Panc1 (cell line): Measurements from ENCODE around the gene CTDSP2. TPM values are rescaled to one million over a fixed set of nuclear protein-coding genes. Genes with fewer than 3 reads are reported as not detected.

Source experiments
- ATAC-seq: fragments of 200-7000 bp; cut with Tn5 transposase; 2 replicates; pipeline ENCODE4 v1.9.1; 2020; ENCODE audit warnings: mild to moderate bottlenecking, moderate library complexity
- BruUV-seq: library from RNA; stranded (reverse); fragments of 400-500 nt; replicated peaks from 2 replicates; lab custom pipeline; 2021; lab: Mats Ljungman, UMichigan
- CTCF ChIA-PET: fragments of 300-600 bp; sonication (Branson Sonifier 250); formaldehyde crosslinking; loops from one replicate; lab custom pipeline; 2022; ENCODE audit warnings: antibody characterized with exemption; lab: Charles Lee
- POLR2A ChIA-PET: fragments of 300-600 bp; sonication (Branson Sonifier 250); formaldehyde crosslinking; loops from one replicate; lab custom pipeline; 2022; ENCODE audit warnings: antibody characterized with exemption; lab: Charles Lee
- DNase-seq: peaks from one replicate; pipeline ENCODE4 v3.0.0-alpha.2; 2010; ENCODE audit warnings: low read depth, low spot score
- H3K27ac ChIP-seq: 2 replicates; pipeline ENCODE4 v1.5.1; 2011; ENCODE audit warnings: mild to moderate bottlenecking, low read length, inconsistent platforms
- H3K27me3 ChIP-seq: fragments of 200-500 bp; sonication (Bioruptor generic); 2 replicates; pipeline ENCODE4 v1.6.0; 2014; ENCODE audit warnings: low read length, inconsistent platforms; ENCODE audit not compliant: control insufficient read depth, insufficient read depth
- H3K36me3 ChIP-seq: fragments of 200-500 bp; sonication (Bioruptor generic); 2 replicates; pipeline ENCODE4 v1.5.1; 2014; ENCODE audit warnings: inconsistent platforms, mild to moderate bottlenecking, low read length, moderate library complexity; ENCODE audit not compliant: control insufficient read depth, insufficient read depth
- H3K4me1 ChIP-seq: 2 replicates; pipeline ENCODE4 v1.5.1; 2011; ENCODE audit warnings: inconsistent platforms, mild to moderate bottlenecking, low read length, moderate library complexity; ENCODE audit not compliant: control insufficient read depth, insufficient read depth
- H3K4me3 ChIP-seq, 2 experiments: 2 replicates each; pipeline ENCODE4 v1.5.1; 2011 to 2012; ENCODE audit warnings: low read depth in 2 of 2, low read length in 2 of 2, mild to moderate bottlenecking in 2 of 2, inconsistent platforms in 1 of 2, moderate library complexity in 1 of 2
- H3K9me3 ChIP-seq: fragments of 200-500 bp; sonication (Bioruptor generic); 2 replicates; pipeline ENCODE4 v1.5.1; 2014; ENCODE audit warnings: low read depth, mild to moderate bottlenecking, inconsistent platforms, low read length, moderate library complexity; ENCODE audit not compliant: control insufficient read depth, insufficient read depth
- CTCF ChIP-seq: fragments of 450-650 bp; IDR thresholded peaks from 2 replicates; pipeline ENCODE4 v1.5.1; 2017; ENCODE audit warnings: mild to moderate bottlenecking
- POLR2AphosphoS5 ChIP-seq: IDR thresholded peaks from 2 replicates; pipeline ENCODE4 v1.6.1; 2012; ENCODE audit warnings: mild to moderate bottlenecking, low read depth, low read length, moderate library complexity
- REST ChIP-seq, 2 experiments: IDR thresholded peaks; 2 replicates each; pipeline ENCODE4 v1.6.1; 2011 to 2012; ENCODE audit warnings: low read depth in 2 of 2, control low read depth in 1 of 2, low read length in 1 of 2, mild to moderate bottlenecking in 1 of 2, moderate library complexity in 1 of 2; ENCODE audit not compliant: insufficient read depth in 1 of 2
- SIN3A ChIP-seq: IDR thresholded peaks from 2 replicates; pipeline ENCODE4 v1.6.1; 2012; ENCODE audit warnings: low read depth, mild to moderate bottlenecking, low read length, moderate library complexity, borderline replicate concordance; ENCODE audit not compliant: insufficient read depth
- TCF7L2 ChIP-seq: IDR thresholded peaks from 2 replicates; pipeline ENCODE4 v1.6.1; 2011; ENCODE audit warnings: mild to moderate bottlenecking, low read depth, low read length, inconsistent platforms
- in situ Hi-C: cut with HindIII; loops from 2 replicates; pipeline ENCODE4 v1.10.0; 2016; ENCODE audit warnings: low sequenced_read_pairs, low pct_unique_long_range_greater_than_20kb
- intact Hi-C: fragments of 100-400 bp; cut with micrococcal nuclease; formaldehyde crosslinking; loops from one replicate; pipeline ENCODE4 v1.10.0; 2022; ENCODE audit not compliant: unreplicated experiment
- total RNA-seq: library from RNA; stranded (reverse); gene quantifications from one replicate; pipeline ENCODE4 v1.2.1, GENCODE V29; 2021; ENCODE audit not compliant: unreplicated experiment

CTDSP2 gene
- total RNA-seq, 1 experiment from 2014 or later = 120 TPM

- Histone ChIP-seq H3K9me3 (no peaks in the 10 kb centered on the region), H3K36me3 (no peaks in the 10 kb centered on the region), H3K4me1 (peaks cover 86% of the 10 kb centered on the region), H3K27me3 (no peaks in the 10 kb centered on the region), H3K4me3 (no peak overlapping the region), H3K27ac (peak overlapping the region; percentile 83)
- ChIA-PET POLR2A (interaction anchor here (0.8 kb wide), 1 partner anchor 47 kb away, joined by 4 read pairs; no protein-coding TSS in a partner anchor), CTCF (no interaction called here)
- intact Hi-C loops = no loop called here
- in situ Hi-C loops = no loop called here
- TF ChIP-seq POLR2AphosphoS5 = no peak
- no peak for TF ChIP-seq REST (IDR thresholded peaks at IDR 0.05; ENCODE audit: insufficient read depth in 1 of 2, low read depth in 2 of 2, low read length in 1 of 2)
- no peak for TF ChIP-seq SIN3A
- no peak for TF ChIP-seq CTCF
- TF ChIP-seq TCF7L2 = no peak
- BruUV-seq = no TSS peak
- DNase-seq (no peak), ATAC-seq (no peak)
Measured at GRCh38 chr12:57835366-57836288, 10.9 kb downstream of the CTDSP2 start.

GRCh38 chr12:57834086-57834876 lies 12.2 kb downstream of the CTDSP2 start:
- no peak overlapping the region for H3K4me3 ChIP-seq
- intact Hi-C loops = no loop called here
- no peaks in the 10 kb centered on the region for H3K27me3 ChIP-seq
- H3K27ac ChIP-seq = peak overlapping the region; percentile 36
- ChIA-PET POLR2A (no interaction called here), CTCF (no interaction called here)
- no TSS peak for BruUV-seq
- in situ Hi-C loops = no loop called here
- DNase-seq (no peak), ATAC-seq (no peak)
- no peaks in the 10 kb centered on the region for H3K9me3 ChIP-seq
- TF ChIP-seq CTCF (no peak), REST (IDR thresholded peaks at IDR 0.05; ENCODE audit: insufficient read depth in 1 of 2, low read depth in 2 of 2, low read length in 1 of 2) (no peak), POLR2AphosphoS5 (no peak), SIN3A (no peak), TCF7L2 (no peak)
- H3K36me3 ChIP-seq = no peaks in the 10 kb centered on the region
- H3K4me1 ChIP-seq = peaks cover 77% of the 10 kb centered on the region
